Left ventricle myocardium inferior (tissue), 1 donor: ENCODE data around the gene SLCO1A2. TPM values are rescaled to one million over a fixed set of nuclear protein-coding genes. Genes with fewer than 3 reads are reported as not detected.

Experiments
- DNase-seq: peaks from one replicate; pipeline ENCODE4 v3.0.0-alpha.2; 2020
- H3K27ac ChIP-seq: fragments of 200-600 bp; replicated peaks from 2 replicates; pipeline ENCODE4 v1.8.0; 2021
- H3K27me3 ChIP-seq: fragments of 200-600 bp; 2 replicates; pipeline ENCODE4 v1.8.0; 2021; ENCODE audit warnings: low read depth
- H3K36me3 ChIP-seq: fragments of 200-600 bp; 2 replicates; pipeline ENCODE4 v1.8.0; 2021
- H3K4me1 ChIP-seq: fragments of 200-600 bp; 2 replicates; pipeline ENCODE4 v1.8.0; 2021
- H3K4me3 ChIP-seq: fragments of 200-600 bp; 2 replicates; pipeline ENCODE4 v1.8.0; 2021; ENCODE audit warnings: mild to moderate bottlenecking, moderate library complexity
- H3K9me3 ChIP-seq: fragments of 200-600 bp; replicated peaks from 2 replicates; pipeline ENCODE4 v1.8.0; 2021
- CTCF ChIP-seq: fragments of 200-600 bp; IDR thresholded peaks from 2 replicates; pipeline ENCODE4 v1.8.0; 2021; ENCODE audit warnings: antibody characterized with exemption, mild to moderate bottlenecking, borderline replicate concordance
- intact Hi-C: fragments of 100-400 bp; cut with micrococcal nuclease; formaldehyde crosslinking; loops from one replicate; pipeline ENCODE4 v1.11.0; 2022
- total RNA-seq: library from RNA; stranded (reverse); fragmentation: NEBNext Ultra II Directional; extraction: Animal tissue kit (Norgen Biotek cat#: 25700); gene quantifications from one replicate; pipeline ENCODE4 v1.2.1, GENCODE V29; 2021
- donor health status: DM: no; HTN: yes; CAD: no; lungs with severe emphysema.

Gene SLCO1A2
- total RNA-seq, 1 donor from 2014 or later: not detected

GRCh38 chr12:21337959-21338744, 3.4 kb upstream of the SLCO1A2 start:
- no peak overlapping the region for H3K27ac ChIP-seq
- intact Hi-C loops: no loop called here
- H3K27me3 ChIP-seq: no peaks in the 10 kb centered on the region
- H3K4me3 ChIP-seq: no peak overlapping the region
- no peaks in the 10 kb centered on the region for H3K4me1 ChIP-seq
- no peak for DNase-seq
- no peaks in the 10 kb centered on the region for H3K36me3 ChIP-seq
- TF ChIP-seq CTCF: no peak
- no peaks in the 10 kb centered on the region for H3K9me3 ChIP-seq

GRCh38 chr12:21337453-21337852, 2.7 kb upstream of the SLCO1A2 start:
- no peak for TF ChIP-seq CTCF
- H3K9me3 ChIP-seq: no peaks in the 10 kb centered on the region
- H3K27ac ChIP-seq: no peak overlapping the region
- DNase-seq: no peak
- no peak overlapping the region for H3K4me3 ChIP-seq
- H3K27me3 ChIP-seq: no peaks in the 10 kb centered on the region
- intact Hi-C loops: no loop called here
- H3K4me1 ChIP-seq: no peaks in the 10 kb centered on the region
- no peaks in the 10 kb centered on the region for H3K36me3 ChIP-seq

- Histone ChIP-seq H3K27me3 (no peaks in the 10 kb centered on the region), H3K27ac (no peak overlapping the region), H3K9me3 (peaks cover 4% of the 10 kb centered on the region), H3K36me3 (no peaks in the 10 kb centered on the region), H3K4me3 (no peak overlapping the region), H3K4me1 (no peaks in the 10 kb centered on the region)
- TF ChIP-seq CTCF: no peak
- intact Hi-C loops: no loop called here
- DNase-seq: no peak
Observed at GRCh38 chr12:21336656-21337055, 1.9 kb upstream of the SLCO1A2 start.

GRCh38 chr12:21330682-21331253, 3.9 kb downstream of the SLCO1A2 start:
- Histone ChIP-seq H3K4me1 (no peaks in the 10 kb centered on the region), H3K4me3 (no peak overlapping the region), H3K36me3 (no peaks in the 10 kb centered on the region), H3K27me3 (no peaks in the 10 kb centered on the region), H3K27ac (no peak overlapping the region), H3K9me3 (peaks cover 62% of the 10 kb centered on the region)
- intact Hi-C loops: no loop called here
- TF ChIP-seq CTCF: no peak
- no peak for DNase-seq

- H3K9me3 ChIP-seq: peaks cover 68% of the 10 kb centered on the region
- TF ChIP-seq CTCF: no peak
- H3K36me3 ChIP-seq: no peaks in the 10 kb centered on the region
- DNase-seq: no peak
- H3K4me3 ChIP-seq: no peak overlapping the region
- H3K27ac ChIP-seq: no peak overlapping the region
- H3K27me3 ChIP-seq: no peaks in the 10 kb centered on the region
- intact Hi-C loops: no loop called here
- no peaks in the 10 kb centered on the region for H3K4me1 ChIP-seq
Observed at GRCh38 chr12:21328578-21328977, 6.1 kb downstream of the SLCO1A2 start.
